ENCODE results near the gene LYZL4.

Gene LYZL4, protein sequence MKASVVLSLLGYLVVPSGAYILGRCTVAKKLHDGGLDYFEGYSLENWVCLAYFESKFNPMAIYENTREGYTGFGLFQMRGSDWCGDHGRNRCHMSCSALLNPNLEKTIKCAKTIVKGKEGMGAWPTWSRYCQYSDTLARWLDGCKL

DNA sequence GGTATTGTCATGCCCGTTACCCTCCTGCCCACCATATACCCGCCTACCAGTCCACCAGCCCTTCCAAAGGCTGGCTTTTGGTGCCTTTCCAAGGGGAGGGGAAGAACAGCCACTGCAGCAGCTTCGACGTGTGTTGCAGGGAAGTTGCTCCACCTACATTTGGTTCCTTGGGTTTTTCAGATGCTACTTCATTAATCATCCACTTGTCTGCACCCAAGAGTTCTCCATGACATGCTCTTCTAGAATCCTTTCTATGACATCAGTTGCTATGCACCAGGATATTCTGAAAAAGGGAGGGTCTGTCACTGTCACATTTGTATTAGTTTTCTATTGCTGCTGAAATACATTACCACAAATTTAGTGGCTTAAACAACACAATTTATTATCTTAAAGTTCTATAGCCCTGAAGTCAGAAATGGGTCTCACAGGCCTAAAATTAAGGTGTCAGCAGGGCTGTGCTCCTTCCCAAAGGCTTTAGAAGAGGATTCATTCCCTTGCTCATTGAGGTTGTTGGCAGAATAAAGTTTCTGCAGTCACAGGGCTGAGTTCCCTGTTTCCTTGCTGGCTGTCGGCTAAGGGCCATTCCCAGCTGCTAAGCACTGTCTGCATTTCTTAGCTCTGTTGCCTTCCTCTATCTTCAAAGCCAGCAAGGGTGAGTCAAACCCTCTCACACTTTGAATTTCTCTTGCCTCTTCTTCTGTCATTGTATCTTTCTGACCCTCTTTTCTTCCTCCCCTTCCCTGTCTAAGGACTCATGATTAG lies at the start of gene LYZL4:
TSS of gene LYZL4 (minus strand) at position 241 of the 762 bp plus-strand sequence. CDS start 3,359 bp downstream, outside the sequence.
- no peak for DNase-seq

DNA sequence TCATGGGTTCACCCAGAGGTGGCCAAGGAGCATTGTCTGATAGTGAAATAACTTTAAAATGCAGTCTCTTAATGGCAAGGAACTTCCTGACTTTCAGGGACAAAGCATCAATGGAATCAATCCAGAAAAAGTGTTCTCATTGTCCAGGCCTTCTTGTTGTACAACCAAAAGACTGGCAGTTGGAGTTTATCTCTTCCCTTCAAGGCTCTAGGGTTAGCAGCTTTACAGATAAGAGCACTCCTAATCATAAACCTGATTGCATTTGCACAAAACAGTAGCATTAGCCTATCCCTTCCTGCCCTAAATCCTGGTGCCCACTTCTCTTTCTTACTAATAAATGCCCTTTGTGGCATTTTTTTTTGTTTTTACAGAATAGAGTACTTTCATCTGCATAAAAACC lies 48.7 kb upstream of the LYZL4 start:
- DNase-seq = no peak

DNA sequence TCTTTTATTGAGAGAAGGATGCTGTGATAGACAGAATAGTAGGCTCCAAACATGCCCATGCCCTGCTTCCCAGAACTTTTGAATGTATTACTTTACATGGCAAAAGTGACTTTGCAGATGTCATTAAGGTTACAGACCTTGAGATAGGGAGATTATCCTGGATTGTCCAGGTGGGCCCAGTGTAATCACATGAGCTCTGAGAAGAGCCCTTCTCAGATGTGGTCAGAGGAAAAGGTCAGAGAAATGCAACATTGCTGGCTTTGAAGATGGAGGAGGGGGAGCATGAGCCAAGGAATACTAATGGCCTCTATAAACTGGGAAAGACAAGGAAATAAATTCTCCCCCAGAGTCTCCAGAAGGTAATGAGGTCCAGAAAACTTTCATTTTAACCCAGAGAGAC lies 45.8 kb upstream of the LYZL4 start:
- DNase-seq = no peak

DNA sequence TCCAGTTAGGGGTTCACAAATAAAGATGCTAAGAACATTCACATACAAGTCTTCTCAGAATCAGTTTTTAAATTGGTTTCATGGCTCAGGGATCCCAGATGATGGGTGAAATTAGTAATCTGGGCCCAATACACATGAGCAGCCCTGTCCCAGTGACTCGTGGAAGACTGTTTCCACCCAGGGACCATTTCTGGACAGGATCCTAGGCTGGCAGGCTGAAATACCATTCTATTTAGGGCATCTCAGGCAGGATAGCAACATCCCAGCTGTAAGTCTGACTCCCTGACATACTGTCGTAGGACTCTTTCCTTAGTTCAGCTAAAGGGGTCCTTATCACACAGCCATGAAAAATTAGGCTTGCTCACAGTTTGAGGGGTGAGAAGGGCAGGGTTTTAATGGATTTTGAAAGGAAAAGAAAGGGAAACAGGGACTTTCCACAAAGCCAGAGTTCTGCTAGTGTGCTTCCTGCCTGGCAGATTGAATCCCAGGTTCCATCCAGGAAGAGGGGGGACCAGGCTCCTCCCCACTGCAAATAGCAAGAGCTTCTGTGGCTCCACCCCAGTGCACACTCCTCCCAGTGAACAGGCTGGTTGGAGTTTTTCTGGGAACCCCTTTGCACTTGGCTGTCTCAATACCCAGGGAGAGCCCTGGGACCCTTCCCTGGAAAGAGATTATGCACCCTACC lies 41.3 kb upstream of the LYZL4 start:
- no peak for DNase-seq

DNA sequence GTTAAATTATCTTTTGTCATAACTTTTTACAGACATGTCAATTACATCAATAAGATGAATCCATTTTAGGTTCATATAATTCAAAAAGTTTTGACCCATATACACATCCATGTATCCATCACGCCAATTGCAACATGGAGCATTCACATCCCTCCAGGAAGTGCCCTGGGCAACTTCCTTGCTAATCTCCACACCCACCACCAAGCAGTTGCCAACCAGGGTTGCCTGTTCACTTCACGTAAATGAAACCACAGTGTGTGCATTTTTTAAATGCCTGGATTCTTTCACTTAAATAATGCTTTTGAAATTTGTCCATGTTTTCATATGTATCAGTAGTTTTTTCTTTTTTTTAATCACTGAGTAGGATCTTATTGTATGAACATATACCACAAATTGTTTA lies 40.7 kb upstream of the LYZL4 start:
- no peak for DNase-seq

DNA sequence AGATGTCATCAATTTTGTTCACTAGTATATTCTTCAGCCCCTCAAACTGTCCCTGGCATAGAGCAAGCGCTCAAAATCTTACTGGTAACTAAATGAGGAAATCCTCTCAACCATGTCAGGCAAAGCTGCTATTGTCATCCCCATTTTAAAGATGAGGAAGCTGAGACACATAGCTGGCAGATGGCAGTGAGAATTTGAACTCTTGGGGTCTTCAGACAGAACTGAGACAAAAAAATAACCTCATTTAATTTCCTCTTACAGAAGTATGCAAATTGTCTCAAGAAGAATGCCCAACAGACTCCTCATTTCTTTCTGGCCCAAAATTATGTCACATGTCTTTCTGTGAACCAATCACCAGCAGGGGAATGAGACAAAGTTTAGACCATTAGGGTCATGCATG lies 40.2 kb upstream of the LYZL4 start:
- DNase-seq = no peak

DNA sequence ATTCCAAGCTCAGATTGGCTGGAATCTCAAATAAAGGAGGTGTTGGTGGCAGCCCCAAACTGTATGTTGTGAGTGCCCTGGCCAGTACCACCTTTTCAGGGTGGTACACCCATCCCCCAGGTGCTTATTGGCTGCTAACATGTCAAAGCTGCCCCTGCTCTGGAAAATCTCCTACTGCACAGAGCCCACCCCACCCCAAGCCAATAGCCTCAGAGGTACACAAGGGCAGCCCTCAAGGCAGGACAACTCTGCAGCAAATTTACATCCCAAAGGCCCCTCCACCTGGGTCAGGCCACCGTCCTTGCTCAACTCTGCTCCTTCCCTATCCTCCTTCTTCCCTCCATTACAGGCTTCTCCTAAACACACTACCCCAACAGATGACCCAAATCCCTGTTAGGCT lies 37.1 kb upstream of the LYZL4 start:
- DNase-seq = no peak

DNA sequence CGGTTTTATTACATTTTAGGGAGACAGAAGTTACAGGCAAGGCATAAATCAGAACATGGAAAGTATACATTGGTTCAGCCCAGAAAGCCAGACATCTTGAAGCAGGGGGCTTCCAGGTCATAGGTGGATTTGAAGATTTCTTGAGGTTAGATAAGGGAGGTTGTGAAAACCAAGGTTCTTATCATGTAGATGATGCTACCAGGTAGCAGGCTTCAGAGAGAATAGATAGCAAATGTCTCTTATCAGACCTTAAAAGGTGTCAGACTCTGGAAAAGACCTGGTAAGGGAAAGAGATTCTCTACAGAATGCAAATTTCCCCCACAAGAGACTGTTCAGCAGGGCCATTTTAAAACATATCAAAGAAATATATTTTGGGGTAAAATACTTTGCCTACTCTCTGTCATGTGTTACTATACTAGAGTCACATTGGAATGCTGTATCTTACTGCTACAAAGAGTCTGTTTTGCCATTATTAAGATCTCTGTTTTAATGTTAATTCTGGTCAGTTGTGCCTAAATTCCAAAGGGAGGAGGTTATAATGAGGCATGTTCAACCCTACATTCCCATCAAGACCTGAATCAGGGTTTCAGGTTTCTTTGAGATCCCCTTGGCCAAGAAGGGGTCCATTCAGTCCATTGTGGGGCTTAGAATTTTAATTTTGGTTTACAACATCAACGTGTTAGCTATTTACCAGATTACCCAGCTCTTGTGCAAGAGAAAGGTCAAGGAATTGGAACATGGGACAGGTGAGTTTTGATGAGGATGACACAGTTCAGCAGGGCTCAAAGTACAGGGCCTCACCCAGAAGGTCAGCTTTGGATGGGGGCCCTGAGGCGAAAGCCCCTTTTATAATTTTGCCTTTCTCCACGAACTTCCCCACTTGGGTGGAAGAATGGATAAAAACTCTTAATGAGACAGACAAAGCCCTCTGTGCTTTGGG lies 36.0 kb upstream of the LYZL4 start:
- DNase-seq = no peak

DNA sequence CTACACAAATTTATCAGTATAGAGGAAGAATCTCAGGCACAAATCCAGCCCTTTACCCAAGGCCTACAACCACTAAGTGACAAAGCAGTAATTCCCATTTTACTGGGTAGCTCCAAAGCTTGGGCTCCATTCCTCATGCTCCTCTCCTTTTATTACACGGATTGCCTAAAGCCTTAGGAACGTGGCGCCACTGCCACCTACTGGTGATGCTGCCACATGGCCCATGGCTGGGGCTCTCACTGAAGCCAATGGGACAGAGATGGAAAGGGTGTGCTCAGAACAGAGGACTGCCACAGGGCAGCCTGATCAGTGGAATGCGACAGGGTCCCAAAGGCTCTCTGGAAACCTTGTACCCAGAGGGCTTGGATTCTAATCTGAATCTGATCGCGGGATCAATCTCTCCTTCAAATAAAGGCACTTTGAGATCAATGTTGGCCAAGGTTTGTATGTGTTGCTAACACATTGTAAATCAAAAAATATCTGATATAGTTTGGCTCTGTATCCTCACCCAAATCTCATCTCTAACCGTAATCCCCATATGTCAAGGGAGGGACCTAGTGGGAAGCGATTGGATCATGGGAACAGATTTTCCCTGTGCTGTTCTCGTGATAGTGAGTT lies 33.5 kb upstream of the LYZL4 start:
- peak; percentile 10 to 75 for DNase-seq

DNA sequence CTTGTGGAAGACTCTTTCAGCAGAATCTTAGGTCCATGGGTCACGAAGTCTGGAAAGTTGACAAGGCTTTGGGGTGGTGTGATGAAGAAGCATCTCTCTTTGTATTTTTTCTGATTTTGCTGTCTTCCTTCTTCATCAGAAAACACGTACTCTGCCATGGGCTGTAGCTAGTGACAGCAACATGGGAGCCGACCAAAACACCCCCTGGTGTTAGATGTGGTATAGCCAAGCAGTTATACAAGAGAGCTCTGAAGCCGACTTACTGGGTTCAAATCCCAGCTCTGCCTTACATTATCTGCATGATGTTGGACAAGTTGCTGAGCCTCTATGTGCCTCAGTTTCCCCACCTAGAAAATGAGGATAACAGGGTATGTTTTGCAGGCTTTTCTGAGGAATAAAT lies 32.9 kb upstream of the LYZL4 start:
- DNase-seq = no peak

DNA sequence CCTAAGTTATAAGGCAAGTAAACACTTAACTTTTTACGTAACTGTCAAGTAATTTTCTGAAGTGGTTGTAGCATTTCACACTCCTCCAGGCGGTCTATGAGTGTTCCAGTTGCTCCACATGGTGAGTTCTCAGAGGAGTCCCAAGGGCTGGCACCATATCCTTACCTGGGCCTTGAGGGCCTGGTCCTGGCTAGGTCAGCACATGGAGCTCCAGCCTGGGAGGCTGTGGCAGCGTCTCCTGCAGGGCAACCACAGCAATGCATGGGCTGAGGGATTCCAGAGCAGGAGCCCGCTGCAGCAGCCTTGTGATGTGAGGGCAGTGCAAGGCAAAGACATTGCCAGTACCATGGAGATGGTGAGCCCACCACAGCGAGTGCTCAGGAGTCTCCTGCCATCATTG lies 32.2 kb upstream of the LYZL4 start:
- no peak for DNase-seq

DNA sequence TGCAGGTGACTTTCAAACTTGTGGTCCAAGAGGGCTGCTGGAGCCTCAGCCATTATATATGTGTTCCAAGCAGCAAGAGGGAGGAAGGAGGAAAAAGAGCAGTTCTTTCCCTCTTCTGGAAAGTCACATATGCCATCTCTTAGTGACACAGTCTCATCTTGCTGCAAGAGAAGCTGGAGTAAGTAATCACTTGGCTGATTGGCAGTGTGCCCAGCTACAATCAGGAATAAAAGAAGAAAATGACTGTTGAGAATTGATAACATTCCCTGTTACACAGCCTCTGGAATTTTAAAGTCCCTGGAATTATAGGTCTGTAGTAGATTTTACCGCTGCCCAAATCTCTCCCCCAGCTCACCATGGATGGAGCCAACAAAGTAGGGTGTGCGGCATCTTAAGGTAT lies 31.4 kb upstream of the LYZL4 start:
- no peak for DNase-seq

DNA sequence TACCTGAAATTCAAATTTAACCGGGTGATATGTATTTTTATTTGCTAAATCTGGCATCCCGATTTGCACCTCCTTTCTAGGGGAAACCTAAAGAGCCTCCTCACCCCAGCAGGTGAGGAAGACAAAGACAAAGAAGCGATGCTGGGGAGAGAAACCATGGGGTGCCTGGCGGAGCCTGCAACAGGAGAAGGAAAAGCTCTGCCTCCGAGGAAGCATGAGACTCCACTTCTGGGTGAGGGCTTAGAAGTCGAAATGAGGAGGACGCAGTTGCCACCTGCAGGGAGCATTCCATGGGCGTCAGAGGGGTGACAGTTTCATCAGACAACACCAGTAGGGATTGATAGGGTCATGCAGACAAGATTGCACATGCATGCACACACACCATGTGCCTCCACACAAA lies 30.5 kb upstream of the LYZL4 start:
- no peak for DNase-seq

DNA sequence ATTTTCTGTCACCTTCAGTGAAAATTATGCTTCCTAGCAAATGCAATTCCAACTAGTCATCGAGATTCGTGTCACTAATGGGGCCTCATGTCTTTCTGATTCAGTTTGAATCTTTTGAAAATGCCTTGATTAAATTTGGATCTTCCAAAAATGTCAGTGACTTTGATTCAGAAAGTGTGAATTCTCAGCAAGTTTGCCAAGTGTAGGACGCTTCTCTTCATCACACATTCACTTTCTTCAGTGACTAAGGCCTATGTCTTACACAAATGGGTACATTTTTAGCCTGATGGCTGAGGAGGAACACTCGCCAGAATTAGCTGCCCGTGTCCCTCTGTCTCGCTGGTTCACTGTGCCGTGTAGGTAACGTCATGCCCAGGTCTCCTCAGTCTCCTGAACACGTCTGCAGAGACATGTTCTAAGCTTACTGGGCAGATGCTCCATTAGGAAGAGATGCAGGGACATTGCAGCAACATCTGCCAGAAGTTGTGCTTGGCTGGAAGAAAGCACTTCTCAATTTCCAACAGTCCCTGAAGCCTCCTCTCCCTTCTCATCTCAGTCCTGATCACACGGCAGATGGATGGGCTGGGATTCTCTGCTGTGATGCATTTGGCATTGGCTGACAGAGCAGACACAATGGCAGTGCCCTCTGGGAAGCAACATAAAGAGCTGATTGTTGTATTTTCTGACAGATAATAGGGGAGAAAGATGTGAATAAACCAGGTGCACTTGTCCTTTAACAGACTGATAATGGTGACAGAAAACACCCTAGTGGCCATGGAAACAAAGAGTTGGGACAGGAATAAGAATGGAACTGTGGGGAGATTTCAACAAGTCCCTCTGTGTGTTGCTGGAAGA lies 29.1 kb upstream of the LYZL4 start:
- no peak for DNase-seq

DNA sequence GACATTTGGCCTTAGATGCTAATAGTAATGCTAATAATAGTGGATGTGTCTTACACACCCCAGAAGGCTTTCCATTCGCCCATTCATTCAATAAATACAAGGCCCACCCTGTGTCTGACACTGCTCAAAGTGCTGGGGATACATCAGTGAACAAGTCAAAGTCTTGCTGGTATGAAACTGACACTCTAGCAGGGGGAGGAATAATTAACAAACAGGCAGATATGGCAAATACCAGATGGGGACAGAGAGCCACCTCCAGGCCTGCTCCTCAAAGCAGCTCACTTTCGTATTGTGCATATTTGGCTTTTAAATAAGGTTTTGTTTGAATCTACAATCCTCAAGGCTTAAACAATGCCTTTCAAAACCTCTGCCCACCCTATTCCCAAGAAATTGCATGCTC lies 28.3 kb upstream of the LYZL4 start:
- DNase-seq = no peak

DNA sequence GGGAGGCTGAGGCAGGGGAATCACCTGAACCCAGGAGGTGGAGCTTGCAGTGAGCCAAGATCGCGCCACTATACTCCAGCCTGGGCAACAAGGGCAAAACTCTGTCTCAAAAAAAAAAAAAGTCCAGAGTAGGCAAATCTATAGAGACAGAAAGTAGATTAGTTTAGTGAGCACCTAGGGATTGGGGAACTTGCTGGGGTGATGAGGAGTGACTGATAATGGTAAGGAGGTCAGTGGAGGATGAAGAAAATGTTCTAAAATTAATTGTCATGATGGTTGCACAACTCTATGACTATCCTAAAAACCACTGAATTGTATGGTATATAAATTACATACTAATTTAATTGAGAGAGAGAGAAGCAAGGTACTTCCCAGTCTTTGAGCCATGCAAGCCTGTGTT lies 27.8 kb upstream of the LYZL4 start:
- DNase-seq = no peak

DNA sequence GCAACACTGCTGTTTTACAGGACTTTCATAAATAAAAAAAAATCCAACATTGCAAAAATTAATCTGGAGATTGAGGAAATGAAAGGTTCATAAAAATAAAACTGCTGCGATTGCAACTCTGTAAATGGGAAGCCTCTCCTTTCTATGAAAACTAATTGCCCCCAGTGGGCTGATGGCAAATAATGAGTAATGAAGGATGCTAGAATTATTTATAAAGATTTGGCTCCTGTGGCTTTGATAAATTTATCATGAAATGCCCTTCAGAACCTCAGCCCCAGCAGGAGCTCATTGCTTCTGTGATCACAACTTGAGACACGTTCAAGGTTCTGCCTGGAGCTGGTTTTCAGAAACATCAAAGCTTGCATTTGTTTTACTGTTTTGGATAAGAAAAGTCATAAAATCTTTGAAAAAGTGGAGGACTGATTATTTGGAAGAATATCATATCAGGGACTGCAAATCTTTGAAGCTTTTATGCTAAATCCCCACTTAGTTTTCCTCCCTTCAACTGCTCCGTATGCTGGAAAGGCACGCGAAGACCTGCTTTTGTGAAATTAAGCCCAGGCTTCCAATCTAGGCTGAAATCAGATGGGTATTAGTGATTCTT lies 24.5 kb upstream of the LYZL4 start:
- DNase-seq = no peak

DNA sequence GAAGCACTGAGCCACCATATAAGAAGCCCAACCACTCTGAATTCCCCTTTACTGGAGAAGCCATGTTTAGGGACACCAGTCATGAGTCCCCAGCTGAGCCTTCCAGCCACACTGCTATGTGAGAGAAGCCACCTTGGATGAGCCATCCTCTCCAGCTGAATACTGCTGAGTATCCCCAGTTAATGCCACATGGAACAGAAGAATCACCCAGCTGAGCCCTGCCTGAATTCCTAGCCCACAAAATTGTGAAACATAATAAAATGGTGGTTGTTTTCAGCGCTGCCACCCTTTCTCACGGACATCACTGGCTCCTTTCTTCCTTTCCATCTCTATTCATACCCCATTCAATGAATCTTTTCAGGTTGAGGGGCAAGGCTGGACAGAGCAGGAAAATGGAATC lies 22.1 kb upstream of the LYZL4 start:
- no peak for DNase-seq

DNA sequence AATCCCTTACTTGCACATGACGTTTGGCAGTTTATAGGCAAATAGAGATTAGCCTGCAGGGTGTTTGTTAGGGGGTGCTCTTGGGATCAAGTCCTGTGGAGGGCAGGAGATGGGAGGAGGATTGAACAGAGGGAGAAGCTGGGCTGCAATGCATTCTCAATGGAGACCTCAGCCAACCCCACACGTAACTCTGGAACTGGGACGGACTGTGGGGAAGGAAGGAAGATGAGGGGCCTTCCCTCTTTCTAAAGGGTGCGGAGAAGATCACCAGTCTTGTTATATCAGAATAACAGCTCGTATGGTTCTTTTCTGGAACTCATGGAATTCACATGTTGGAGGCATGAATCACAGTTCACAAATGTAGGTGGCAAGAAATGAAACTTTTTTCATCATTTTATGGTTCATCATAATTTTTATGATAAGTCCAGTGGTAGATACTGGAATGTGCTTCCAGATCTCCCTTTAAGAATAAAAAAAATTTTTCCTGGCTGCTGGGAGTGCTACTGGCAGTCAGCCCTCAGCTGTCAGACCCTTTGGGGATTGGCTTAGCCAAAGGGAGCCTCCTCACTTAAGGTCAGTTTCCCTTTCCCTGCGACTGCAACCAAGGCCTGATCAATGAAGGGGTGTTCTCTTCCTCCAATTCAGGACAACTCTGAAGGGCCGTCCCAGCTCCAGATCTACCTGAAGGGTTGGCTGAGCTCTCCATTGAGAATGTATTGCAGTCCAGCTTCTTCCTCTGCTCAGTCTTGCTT lies 20.5 kb upstream of the LYZL4 start:
- no peak for DNase-seq

DNA sequence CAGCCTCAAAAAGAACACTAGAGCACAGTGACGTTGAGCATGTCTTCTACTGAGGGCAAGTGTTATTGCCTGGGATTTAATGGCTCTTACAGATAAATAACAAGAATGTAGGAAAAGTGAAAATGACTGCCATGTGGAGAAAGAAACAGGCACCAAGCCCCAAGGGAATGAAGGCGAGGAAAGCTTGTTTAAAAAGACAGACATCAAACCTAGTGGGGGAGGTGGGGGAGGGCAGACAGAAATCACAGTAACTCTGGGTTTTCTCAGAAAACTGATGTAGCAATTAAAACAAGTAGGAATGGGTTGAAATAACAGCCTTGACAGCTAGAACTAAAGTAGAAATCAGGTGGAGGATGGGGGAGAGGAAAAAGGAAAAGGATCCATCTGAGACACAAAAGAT lies 18.4 kb upstream of the LYZL4 start:
- no peak for DNase-seq

All from SW 1271 (cell line).